HepG2 (cell line): Measurements from ENCODE around the gene RHBDL1. TPM values are rescaled to one million over a fixed set of nuclear protein-coding genes. Genes with fewer than 3 reads are reported as not detected.

Experiments
- E2F1 ChIP-seq: sonication (generic); formaldehyde crosslinking; IDR thresholded peaks from 2 replicates; pipeline ENCODE4 v1.5.0; 2020; ENCODE audit warnings: missing genetic modification reagents
- FOXA3 ChIP-seq: IDR thresholded peaks from 2 replicates; pipeline ENCODE4 v1.6.1; 2016; ENCODE audit warnings: missing genetic modification reagents, missing compliant biosample characterization
- GABPA ChIP-seq, 2 experiments: IDR thresholded peaks; 2 replicates each; pipeline ENCODE4 v1.6.1; 2011 to 2016; ENCODE audit warnings: low read depth in 2 of 2, low read length in 1 of 2, missing biosample characterization in 1 of 2, missing genetic modification characterization in 1 of 2
- HMGXB4 ChIP-seq, 2 experiments: sonication (generic) in 1 of 2; formaldehyde crosslinking in 1 of 2; IDR thresholded peaks; 2 replicates each; pipeline versions ENCODE4 v1.4.0 to v1.6.1; 2018 to 2020; ENCODE audit warnings: missing genetic modification reagents in 2 of 2, borderline replicate concordance in 1 of 2, low read depth in 1 of 2, mild to moderate bottlenecking in 1 of 2, missing biosample characterization in 1 of 2
- HNF4A ChIP-seq: sonication (generic); formaldehyde crosslinking; IDR thresholded peaks from 2 replicates; pipeline ENCODE4 v1.4.0; 2020; ENCODE audit warnings: missing genetic modification reagents
- IKZF5 ChIP-seq: IDR thresholded peaks from 2 replicates; pipeline ENCODE4 v1.6.1; 2018; ENCODE audit warnings: missing genetic modification reagents, mild to moderate bottlenecking, missing compliant biosample characterization
- MED1 ChIP-seq: sonication (generic); formaldehyde crosslinking; IDR thresholded peaks from 2 replicates; pipeline ENCODE4 v1.4.0; 2020; ENCODE audit warnings: missing genetic modification reagents
- MED13 ChIP-seq: sonication (generic); formaldehyde crosslinking; IDR thresholded peaks from 2 replicates; pipeline ENCODE4 v1.5.0; 2020; ENCODE audit warnings: missing genetic modification reagents
- NR2F2 ChIP-seq: IDR thresholded peaks from 2 replicates; pipeline ENCODE4 v1.6.1; 2012; ENCODE audit warnings: low read depth, inconsistent platforms, borderline replicate concordance
- PHF20 ChIP-seq: sonication (generic); formaldehyde crosslinking; IDR thresholded peaks from 2 replicates; pipeline ENCODE4 v1.5.0; 2020; ENCODE audit warnings: mild to moderate bottlenecking, missing genetic modification reagents
- PTBP1 ChIP-seq: fragments of 200-400 bp; formaldehyde crosslinking; IDR thresholded peaks from 2 replicates; pipeline ENCODE4 v1.6.1; 2018; ENCODE audit warnings: low read length, low read depth; ENCODE audit not compliant: poor library complexity, severe bottlenecking
- SIN3A ChIP-seq: IDR thresholded peaks from 2 replicates; pipeline ENCODE4 v1.6.1; 2011; ENCODE audit warnings: low read depth, mild to moderate bottlenecking, control low read depth, low read length, borderline replicate concordance
- SSRP1 ChIP-seq: IDR thresholded peaks from 2 replicates; pipeline ENCODE4 v1.6.1; 2016; ENCODE audit warnings: control low read depth
- THAP11 ChIP-seq: IDR thresholded peaks from 2 replicates; pipeline ENCODE4 v1.6.1; 2016; ENCODE audit warnings: missing biosample characterization, missing genetic modification reagents
- ZBED4 ChIP-seq: sonication (generic); formaldehyde crosslinking; IDR thresholded peaks from 2 replicates; pipeline ENCODE4 v1.4.0; 2020; ENCODE audit warnings: missing genetic modification reagents, borderline replicate concordance
- polyA plus RNA-seq, 8 experiments: library from polyadenylated mRNA; depleted of rRNA in 3 of 8; stranded (reverse) in 7 of 8; unstranded in 1 of 8; fragments of >200 nt; fragmentation: Illumina TruSeq in 4 of 8; extraction: Trizol in 4 of 8; gene quantifications; 2 replicates each; pipeline versions ENCODE4 v1.2.1 to v1.2.3, GENCODE V29; 2011 to 2016; ENCODE audit warnings: low read depth in 4 of 8, missing spikeins in 1 of 8, mixed read lengths in 1 of 8; ENCODE audit not compliant: insufficient read depth in 1 of 8
- total RNA-seq, 5 experiments: library from RNA; depleted of rRNA; stranded (reverse); fragments of >200 nt; fragmentation: Illumina TruSeq; extraction: Trizol; gene quantifications; 2 replicates each; pipeline ENCODE4 v1.2.3, GENCODE V29; 2016; ENCODE audit warnings: low read depth in 1 of 5

RHBDL1 gene
- total and polyA plus RNA-seq, 2 of the 13 experiments (the other 11 are each of a cell fraction or from before 2014, with no cell fraction given) = 1.8 to 3.8 TPM

- TF ChIP-seq PHF20 (CRISPR knock-in tag) (no peak), HNF4A (peak; percentile 3; the same call in 1 of the 2 replicates), SSRP1 (CRISPR knock-in tag) (no peak), GABPA (IDR thresholded peaks at IDR 0.05; ENCODE audit: low read depth, low read length) (no peak; the same call in 1 of the 2 replicates), GABPA (CRISPR knock-in tag; IDR thresholded peaks at IDR 0.05; ENCODE audit: low read depth) (peak; percentile 54; the same call in 1 of the 2 replicates), FOXA3 (CRISPR knock-in tag) (no peak), ZBED4 (CRISPR knock-in tag) (peak; percentile 97), MED13 (CRISPR knock-in tag) (no peak), IKZF5 (CRISPR knock-in tag) (0 out of 2 replicates have a peak, but pooled peaks have one; percentile 4), E2F1 (no peak), NR2F2 (no peak), HMGXB4 (CRISPR knock-in tag; IDR thresholded peaks at IDR 0.05; ENCODE audit: borderline replicate concordance in 1 of 2, low read depth in 1 of 2) (peak; percentile 69 to 72; a peak in 3 of 4 replicates), MED1 (peak; percentile 37; the same call in 1 of the 2 replicates), SIN3A (peak; percentile 35; the same call in 1 of the 2 replicates), THAP11 (CRISPR knock-in tag) (0 out of 2 replicates have a peak, but pooled peaks have one; percentile 16), PTBP1 (peak; percentile 28)
Observed at GRCh38 chr16:680967-681745, 5.7 kb downstream of the RHBDL1 start (continued).
